ENCODE results near the gene FOXJ3.

Gene FOXJ3

DNA sequence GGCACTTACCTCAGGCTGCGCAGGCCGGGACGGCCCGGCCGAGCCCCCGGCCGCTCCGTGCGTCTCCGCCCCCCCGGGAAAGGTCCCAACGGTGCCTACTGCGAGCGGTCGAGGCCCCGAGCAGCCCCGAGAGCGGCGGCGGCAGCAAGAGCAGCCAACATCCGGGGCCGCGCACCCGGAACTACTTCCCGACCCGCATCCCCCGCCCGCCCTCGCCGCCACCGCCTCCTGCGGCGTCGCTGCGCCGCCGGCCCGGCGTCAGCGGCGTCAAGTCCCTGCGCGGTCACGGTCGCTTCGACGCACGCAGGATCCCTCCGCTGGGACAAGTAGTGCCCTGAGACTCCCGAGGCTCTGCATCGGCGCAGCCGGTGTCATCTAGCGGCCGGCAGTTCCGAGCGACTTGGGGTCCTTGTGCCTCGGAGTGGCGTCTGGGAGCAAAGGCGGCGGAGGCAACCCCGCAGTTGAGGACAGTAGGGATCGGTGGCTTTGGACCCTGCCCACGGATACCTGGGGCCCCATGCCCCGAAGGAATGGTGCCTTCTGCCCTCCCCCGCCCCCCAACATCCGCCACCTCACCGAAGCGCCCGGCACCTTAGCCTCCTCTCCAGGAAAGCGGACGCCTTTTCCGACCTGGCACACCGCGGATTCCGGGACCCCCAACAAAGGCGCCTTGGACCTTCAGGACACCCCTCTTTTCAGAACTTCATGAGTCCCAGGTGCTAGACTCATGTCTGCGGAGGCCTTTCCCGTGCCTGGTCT lies at the start of gene FOXJ3:
Gene FOXJ3, minus strand, starts transcription at position 186 of the 759 bp plus-strand sequence. CDS start 24,142 bp downstream, outside the sequence.
- peak; percentile 87 to 98 (median 91) for DNase-seq
- intact Hi-C loops (cut with DNase I) = loop anchor here (2.0 to 10.0 kb wide), 4 partner anchors 70 to 350 kb away; partner anchors contain the start of gene YBX1

DNA sequence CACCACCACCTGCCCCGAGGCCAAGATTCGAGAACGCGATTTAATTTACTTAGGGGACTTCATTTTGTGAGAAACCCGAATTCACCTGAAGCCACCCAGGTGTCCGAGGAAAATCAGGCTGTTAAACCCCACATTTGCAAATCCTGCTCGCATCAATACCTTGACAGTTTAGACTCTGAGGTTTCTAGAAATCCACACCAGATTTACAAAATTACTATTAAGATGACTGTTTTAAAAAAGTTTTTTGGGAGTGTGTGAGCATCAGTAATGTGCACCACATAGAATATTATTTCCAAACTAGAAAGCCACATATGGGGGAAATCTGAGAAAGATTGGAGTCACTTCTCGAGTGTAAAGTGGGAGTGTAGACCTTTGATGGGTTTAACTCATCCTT lies 46.2 kb upstream of the FOXJ3 start:
- DNase-seq = no peak
- intact Hi-C loops (cut with DNase I) = loop anchor here (10.0 kb wide), 1 partner anchor 74 kb away; the partner anchor contains the start of genes PPCS and ZMYND12

DNA sequence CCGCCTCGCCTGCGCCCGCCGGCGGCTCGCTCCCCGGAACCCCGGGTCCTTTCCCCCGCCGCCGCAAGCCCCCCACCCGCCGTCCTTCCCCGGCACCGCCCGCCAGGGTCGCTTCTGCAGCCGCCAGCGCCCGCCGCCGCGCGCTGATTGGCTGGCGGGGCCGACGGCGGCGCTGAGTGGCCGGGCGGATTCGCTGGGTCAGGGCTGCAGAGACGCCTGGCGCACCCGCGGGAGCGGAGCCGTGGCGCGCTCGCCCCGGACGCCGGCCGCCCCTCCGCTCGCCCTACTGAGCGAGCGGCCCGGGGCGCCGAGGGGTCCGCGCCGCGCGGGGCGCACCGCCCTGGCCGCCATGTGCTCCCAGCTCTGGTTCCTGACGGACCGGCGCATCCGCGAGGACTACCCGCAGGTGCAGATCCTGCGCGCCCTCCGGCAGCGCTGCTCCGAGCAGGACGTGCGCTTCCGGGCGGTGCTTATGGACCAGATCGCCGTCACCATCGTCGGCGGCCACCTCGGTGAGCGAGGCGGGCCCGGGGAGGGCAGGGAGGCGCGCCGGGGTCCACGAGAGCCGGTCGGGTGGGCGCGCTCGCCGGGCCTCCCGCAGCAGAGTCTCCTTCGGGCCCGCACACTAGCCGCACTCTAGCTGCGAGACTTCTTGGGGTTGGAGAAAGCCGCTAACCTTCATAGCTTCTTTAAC lies 45.7 kb upstream of the FOXJ3 start, which contains the start of gene RIMKLA:
Gene RIMKLA, plus strand, starts transcription at position 207 of the 694 bp plus-strand sequence. Its CDS starts 143 bp downstream, at position 350.
- DNase-seq = peak; percentile 22 to 96 (median 74)
- intact Hi-C loops (cut with DNase I) = loop anchor here (10.0 kb wide), 1 partner anchor 74 kb away; the partner anchor contains the start of genes PPCS and ZMYND12

DNA sequence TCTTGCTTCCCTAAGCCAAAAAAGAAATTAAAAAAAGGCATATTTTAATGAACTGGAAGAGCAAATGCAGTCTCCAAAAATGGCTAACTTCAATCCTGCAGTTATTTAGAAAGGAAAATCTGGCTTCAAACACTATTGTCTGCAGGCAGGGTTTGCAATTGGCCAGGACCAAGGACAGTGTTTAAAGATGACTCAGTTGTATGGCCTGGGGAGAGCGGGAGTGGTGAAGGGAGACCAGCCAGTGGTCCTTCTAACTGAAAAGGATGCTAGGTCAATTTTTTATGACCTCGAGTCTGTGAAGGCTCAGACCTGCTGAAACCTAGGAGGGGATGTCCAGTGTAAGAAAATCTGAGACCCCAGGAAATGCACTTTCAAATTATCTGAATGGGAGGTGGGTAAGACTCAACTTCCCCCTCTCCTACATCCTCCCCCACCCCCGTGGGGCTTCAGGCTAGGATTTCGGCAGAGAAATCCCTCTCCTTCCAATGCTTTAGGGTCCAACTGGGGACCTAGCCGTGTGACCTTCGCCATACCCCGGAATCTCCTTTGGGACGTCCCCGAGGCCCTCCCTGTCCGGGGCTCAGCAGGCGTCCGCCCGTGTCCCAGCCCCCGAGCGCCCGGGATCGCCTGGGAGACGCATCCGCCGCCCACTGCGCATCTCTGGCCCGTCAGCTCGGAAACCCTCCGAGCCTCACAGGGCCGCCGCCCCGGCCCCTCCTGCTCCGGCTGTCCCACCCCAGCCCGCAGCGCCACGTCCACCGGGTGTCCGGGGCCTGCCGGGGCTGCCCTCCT lies 45.0 kb upstream of the FOXJ3 start:
- intact Hi-C loops (cut with DNase I) = loop anchor here (10.0 kb wide), 1 partner anchor 75 kb away; the partner anchor contains the start of genes PPCS and ZMYND12
- peak in 4 of 10 donors; percentile 24 to 93 (median 68) for DNase-seq

DNA sequence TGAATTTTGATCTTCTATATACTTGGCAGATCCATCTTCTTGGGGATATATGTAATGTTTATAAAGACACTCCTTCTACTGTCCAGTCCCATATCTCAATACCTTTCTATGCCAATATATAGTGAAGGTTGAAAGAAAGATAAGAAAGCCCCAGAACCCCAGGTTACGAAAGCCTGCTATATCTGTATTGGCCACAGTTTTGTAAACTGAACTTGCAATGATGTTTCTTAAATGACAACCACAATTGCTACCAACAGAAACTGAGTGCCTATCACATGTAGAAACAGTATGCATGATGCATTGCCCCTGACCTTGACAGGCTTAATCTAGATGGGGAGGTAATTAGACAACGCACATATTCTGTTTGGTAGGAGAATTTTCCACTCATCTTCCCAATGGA lies 37.8 kb upstream of the FOXJ3 start:
- intact Hi-C loops (cut with DNase I) = no loop called here
- no peak for DNase-seq

DNA sequence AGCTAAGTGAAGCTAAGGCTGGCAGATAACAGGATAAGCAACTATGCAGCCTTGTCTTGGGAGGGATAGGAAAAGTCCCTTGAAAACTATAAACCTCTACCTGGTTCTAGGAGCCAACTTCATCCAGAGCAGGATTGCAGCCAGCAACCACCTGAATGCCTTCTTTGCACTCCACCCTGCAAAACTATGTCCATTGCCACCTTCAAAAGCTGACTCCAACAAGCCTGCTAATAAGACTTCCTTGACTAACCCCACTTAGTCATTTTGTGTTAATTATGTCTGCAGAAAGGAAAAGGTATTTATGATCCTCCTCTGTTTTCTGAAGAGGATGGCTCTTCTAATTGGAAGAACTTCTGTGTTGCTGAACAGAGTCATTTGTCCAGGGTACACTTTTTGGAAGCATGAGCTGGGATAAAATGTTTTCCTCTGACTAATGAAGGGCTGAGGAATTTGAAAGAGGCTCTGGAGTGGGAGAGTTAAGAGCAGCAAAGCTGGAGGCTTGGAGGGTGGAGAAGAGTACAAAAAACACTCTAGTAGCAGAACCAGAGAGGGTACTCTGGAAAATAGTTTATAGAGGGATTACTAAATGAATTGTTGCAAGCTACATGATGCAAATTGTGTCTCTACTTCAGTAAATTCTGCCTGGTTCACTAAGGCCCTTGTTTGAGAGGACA lies 36.0 kb upstream of the FOXJ3 start:
- no peak for DNase-seq

DNA sequence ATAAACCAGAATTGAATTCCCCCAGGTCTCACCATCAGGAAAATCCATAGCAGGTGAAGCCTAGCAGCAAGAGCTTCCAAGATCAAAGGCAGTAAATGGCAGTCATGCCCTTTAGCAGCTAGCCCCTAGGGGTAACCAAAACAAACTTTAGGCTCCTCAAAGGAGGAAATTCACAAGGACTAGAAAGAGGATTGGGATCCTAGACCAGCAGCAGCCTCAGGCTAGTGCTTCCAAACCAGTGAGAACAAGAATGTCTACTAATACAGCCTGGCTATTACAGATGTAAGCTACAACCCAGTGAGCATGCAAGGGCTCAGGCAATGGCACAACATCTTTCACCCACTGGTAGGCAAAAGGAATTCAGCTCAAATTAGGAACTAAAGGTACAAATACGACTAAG lies 34.4 kb upstream of the FOXJ3 start:
- intact Hi-C loops (cut with DNase I) = no loop called here
- DNase-seq = no peak

More for the DNA sequence above, 36.0 kb upstream of the FOXJ3 start:
- intact Hi-C loops (cut with DNase I) = no loop called here

DNA sequence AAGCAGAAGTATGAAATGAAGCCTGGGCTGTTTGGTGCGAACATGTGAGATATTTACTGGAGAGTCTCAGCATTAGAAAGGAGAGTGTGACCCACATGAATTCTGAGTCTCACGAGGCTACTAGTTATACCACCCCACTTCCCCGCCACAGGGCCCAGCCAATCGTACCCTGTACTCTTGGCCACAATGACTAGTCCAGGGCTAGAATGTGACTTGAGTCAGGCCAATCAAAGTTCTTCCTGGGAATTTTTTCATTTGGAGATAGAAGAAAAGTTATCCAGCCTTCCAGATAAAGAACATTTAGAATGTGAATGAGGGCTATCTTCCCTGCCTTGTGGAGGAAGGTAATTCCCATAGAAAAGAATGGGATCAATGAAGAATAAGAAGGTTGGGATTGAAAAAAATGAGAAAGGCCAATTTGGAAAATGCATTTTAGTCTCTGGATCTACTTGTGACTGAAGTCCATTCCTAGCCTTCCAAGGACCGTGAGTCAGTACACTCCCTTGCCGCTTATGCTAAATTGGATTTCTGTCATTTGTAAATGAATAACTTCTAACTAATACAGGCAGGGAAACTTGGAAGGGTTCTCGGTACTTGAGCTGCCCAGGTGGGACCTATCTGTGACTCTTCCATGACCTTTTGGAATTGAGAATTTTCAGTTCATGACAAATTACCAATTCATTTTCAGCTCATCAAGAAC lies 33.2 kb upstream of the FOXJ3 start:
- DNase-seq = no peak
- intact Hi-C loops (cut with DNase I) = no loop called here

DNA sequence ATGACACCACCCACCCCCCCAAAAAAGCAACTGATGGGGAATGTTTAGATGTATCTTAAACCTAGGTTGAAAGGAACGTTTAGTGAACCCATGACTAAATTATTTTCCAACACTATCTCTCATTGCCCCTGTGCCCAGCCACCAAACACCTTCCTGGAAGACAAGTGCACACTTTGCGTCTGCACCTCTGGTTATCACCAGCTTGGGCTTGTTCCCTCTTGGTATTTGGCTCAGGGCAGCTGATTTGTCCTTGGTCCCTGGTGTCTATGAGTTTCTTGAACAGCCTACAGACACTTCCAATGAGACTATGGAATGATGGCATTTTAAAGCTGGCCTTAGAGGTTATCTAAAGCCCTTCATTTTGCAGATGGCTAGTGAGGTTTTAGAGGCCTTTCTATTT lies 30.1 kb upstream of the FOXJ3 start:
- intact Hi-C loops (cut with DNase I) = no loop called here

DNA sequence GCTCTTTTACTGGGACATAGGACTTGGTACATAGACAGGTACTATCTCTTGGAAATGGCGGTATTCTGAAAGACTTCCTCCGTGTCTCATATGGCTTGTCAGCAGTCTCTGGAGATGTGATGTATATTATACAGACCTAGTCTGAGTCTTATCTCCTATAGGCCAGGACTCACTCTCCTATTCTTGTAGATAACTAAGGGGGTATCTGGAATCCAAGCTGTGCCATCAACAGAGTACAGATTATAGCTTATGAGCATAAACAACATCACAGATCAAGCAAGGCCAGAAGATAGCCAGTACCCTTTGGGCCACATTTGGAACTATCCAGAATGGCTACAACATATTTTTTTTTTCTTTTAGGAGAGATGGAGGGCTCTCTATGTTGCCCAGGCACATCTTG lies 29.5 kb upstream of the FOXJ3 start:
- intact Hi-C loops (cut with DNase I) = no loop called here

More for the DNA sequence above, 30.1 kb upstream of the FOXJ3 start:
- DNase-seq = no peak

DNA sequence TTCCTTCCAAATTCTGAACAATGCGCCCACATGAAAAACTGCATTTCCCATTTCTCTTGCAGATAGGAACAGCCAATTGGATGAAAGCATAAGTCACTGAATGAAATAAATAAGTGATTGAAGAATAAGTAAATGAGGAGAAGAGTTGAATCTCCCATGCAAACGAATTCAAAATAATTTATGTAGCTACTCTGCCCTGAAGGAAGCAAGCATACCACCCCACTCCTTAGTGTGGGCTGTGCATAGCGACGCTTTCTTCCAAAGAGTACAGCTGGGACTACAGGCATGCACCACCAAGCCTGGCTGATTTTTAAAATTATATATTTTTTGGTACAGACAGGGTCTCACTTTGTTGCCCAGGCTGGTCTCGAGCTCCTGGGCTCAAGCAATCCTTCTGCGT lies 29.1 kb upstream of the FOXJ3 start:
- intact Hi-C loops (cut with DNase I) = no loop called here
- DNase-seq = no peak

More for the DNA sequence above, 29.5 kb upstream of the FOXJ3 start:
- DNase-seq = no peak

DNA sequence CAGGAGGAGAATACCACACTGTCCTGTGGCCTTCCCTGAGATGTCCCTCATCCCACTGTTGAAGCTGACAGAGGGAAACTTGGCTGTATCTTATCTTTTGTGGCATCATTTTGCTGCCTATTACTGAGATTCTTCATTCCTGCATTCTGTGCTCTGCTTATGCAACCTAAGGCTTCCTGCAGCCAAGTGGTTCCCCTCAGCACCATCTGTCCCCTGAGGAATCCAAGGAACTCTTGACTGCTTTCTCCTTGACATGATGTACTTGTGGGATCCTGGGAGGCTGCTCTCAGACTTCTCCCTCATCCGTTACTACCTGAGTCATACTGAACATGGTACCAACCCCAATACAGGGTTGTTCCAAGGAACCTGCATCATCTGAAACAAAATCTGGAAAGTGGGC lies 24.4 kb upstream of the FOXJ3 start:
- intact Hi-C loops (cut with DNase I) = no loop called here
- peak in 6 of 10 donors; percentile 14 to 79 (median 39) for DNase-seq

DNA sequence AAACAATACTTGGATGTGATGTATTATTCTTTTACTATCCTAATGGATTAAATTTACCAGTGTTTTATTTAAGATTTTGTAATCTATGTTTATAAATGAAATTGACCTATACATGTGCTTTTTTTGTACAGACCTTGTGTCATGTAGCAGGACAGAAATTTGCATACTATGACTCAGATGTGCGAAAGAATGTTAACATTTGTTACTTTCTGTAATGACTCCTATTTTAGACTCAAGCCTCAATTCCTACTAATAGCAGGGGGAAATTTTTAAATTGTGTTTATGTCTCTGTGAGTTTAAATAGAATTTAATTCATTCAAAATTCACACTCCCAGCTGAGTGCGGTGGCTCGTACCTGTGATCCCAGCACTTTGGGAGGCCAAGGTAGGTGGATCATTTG lies 23.8 kb upstream of the FOXJ3 start:
- intact Hi-C loops (cut with DNase I) = no loop called here
- no peak for DNase-seq

DNA sequence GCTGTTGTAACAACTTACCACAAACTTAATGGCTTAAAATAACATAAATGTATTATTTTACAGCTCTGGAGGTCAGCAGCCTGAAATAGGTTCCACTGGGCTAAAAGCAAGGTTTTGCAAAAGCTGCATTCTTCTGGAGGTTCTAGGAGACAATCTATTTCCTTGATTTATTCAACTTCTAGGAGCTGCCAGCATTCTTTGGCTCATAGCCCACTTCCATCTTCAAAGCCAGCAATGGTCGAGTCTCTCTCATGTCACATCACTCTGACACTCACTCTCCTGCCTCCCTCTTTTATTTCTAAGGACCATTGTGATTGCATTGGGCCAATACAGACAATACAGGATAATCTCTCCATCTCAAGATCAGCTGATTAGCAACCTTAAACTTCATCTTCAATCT lies 15.1 kb upstream of the FOXJ3 start:
- DNase-seq = no peak
- intact Hi-C loops (cut with DNase I) = no loop called here

DNA sequence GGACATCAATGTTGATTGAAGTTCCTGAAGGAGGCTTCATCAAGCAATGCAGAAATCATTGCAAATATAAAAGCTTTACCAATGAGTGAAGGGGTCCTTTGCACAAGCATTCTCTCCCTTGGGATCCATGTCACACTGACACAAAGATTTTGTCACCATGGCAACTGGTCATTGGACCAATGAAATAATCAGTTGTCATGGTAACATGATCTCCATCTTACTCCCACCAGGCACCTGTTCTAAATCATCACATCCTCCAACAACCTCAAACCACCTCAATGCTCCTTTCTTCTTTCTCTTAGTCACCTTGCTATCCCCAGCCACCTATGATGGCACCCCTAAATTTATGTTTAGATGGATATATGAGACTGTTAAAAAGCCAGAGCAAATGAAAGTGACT lies 13.5 kb upstream of the FOXJ3 start:
- intact Hi-C loops (cut with DNase I) = loop anchor here (10.0 kb wide), 1 partner anchor 396 kb away; the partner anchor contains the start of gene CLDN19
- DNase-seq = no peak

DNA sequence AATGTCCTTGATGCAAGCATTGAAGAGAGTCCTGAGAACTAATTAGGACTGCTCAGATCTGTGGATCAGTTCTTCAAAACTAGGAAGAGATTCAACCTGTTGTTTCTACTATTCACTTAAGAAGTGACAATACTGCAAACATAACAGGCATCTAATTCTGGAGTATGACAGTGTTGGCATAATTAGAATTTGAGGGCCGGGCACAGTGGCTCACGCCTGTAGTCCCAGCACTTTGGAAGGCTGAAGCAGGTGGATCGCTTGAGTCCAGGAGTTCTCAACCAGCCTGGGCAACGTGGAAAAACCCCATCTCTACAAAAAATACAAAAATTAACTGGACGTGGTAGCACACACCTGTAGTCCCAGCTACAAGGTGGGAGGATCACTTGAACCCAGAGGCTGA lies 8.0 kb upstream of the FOXJ3 start:
- DNase-seq = no peak
- intact Hi-C loops (cut with DNase I) = loop anchor here (5.0 to 10.0 kb wide), 2 partner anchors 114 to 402 kb away; partner anchors contain the start of genes CLDN19, PPCS and ZMYND12

DNA sequence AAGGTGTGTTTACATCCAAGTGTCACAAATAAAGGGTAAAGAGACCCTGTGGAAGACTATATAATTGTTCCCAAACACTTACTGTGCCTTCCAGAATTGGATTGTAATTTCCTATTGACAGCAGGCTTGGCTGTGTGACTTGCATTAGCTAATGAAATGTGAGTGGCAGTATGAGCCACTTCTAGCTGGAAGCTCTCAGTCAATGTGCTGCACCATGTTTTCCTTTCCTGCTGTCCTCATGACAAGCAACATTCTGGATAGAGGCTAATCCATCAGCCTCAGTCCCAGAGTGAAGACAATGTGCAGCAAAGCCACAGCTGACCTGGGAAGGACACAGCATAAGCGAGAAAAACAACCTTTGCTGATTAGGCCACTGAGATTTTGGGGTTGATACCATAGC lies 5.9 kb upstream of the FOXJ3 start:
- no peak for DNase-seq

DNA sequence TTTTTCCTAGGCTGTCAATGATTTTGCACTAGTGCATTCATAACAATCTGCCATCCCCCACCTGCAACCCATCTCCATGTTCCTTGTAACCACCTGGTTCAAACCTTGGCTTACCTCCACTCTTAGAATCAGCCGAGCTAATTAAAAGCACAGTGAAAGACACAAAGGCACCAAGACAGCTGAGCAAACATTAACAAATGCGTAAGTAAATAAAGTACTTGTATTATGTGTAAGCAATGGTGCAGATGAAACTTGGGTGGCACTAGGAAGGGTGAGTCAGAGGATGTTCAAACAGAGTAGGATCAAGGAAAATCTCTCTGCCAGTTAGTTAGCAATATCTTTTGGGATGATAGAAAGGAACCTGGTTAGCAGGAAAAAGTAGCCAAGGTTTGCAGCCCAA lies 5.1 kb upstream of the FOXJ3 start:
- DNase-seq = no peak
- intact Hi-C loops (cut with DNase I) = loop anchor here (5.0 to 10.0 kb wide), 2 partner anchors 117 to 405 kb away; partner anchors contain the start of genes CLDN19, PPCS and ZMYND12

More for the DNA sequence above, 5.9 kb upstream of the FOXJ3 start:
- intact Hi-C loops (cut with DNase I) = loop anchor here (5.0 to 10.0 kb wide), 2 partner anchors 116 to 404 kb away; partner anchors contain the start of genes CLDN19, PPCS and ZMYND12

DNA sequence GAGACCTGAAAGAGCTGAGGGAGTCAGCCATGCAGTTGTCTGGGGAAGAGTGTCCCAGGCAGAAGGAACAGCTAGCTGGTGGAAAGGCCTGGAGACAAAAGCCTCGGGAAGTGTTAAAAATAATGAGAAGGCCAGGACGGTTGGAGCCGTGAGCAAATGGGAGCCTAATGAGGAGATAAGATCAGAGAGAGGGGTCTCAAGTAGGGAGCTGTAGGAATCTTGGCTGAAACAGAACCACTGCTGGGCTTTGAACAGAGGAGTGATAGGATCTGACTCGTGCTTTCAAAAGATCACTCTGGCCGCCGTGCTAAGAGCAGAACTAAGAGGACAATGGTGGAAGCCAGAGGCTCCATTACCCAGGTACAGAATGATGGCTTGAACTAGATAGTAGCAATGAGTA lies 1.9 kb upstream of the FOXJ3 start:
- intact Hi-C loops (cut with DNase I) = loop anchor here (10.0 kb wide), 3 partner anchors 72 to 348 kb away; partner anchors contain the start of gene YBX1
- DNase-seq = no peak

Data from posterior cingulate gyrus (tissue), 11 donors.